HAP-1 (cell line): Measurements from ENCODE around the gene INPP5A.
"Not testable (repeated sequence)": the region's sequence is repeated elsewhere in the genome, so short reads cannot be mapped to it uniquely, and the experiment has no call there.

ENCODE experiments used
- DNase-seq, 2 experiments: peaks; one replicate each; pipeline ENCODE4 v3.0.0-alpha.2; 2016 to 2020; ENCODE audit warnings: low spot score in 2 of 2
- H3K27me3 ChIP-seq: fragments of 250-450 bp; sonication (Bioruptor Pico); 2 replicates; pipeline ENCODE4 v1.5.1; 2020; ENCODE audit warnings: low read depth, mild to moderate bottlenecking, moderate library complexity
- H3K36me3 ChIP-seq: fragments of 250-450 bp; sonication (Bioruptor Pico); replicated peaks from 2 replicates; pipeline ENCODE4 v1.5.1; 2020; ENCODE audit warnings: mild to moderate bottlenecking
- H3K4me1 ChIP-seq: fragments of 250-450 bp; sonication (Bioruptor Pico); 2 replicates; pipeline ENCODE4 v1.5.1; 2020; ENCODE audit warnings: mild to moderate bottlenecking
- H3K4me3 ChIP-seq: fragments of 250-450 bp; sonication (Bioruptor Pico); 2 replicates; pipeline ENCODE4 v1.5.1; 2020; ENCODE audit warnings: mild to moderate bottlenecking, moderate library complexity
- H3K9me3 ChIP-seq: fragments of 250-450 bp; sonication (Bioruptor Pico); 2 replicates; pipeline ENCODE4 v1.5.1; 2020; ENCODE audit warnings: mild to moderate bottlenecking, moderate library complexity
- in situ Hi-C: fragments of 300-500 bp; cut with MboI; formaldehyde crosslinking; loops from 3 replicates; pipeline ENCODE4 v1.14.3; 2020; ENCODE audit warnings: low sequenced_read_pairs, inconsistent platforms, mixed read lengths

INPP5A gene

DNA sequence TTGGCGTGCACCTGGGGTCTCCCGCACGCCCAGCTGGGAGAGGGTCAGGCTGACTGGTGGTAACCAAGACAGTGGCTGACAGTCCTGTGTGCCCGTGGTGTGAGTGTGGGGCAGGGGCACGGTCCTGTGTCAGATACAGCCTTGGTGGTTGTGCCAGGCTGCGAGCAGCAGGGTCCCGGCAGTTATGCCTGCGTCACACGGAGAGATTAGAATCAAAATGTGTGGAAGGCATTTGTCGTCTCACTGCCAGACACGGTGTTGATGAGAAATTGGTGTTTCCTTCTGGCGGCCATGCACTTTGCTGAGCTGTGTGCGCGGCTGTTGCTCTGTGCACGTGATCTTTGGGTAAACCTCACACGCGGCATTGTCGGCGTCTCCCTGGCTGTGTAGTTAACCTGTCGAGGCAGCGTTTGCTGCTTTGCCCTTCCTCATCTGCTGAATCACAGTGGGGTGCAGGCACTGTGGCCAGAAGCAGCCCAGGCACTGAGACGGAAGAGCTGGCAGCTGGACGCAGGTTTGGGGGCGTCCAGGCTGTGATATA, 160.7 kb downstream of the INPP5A start:
- DNase-seq: no peak
- in situ Hi-C loops: no loop called here
- no peaks in the 10 kb centered on the region for H3K36me3 ChIP-seq
- H3K9me3 ChIP-seq: no peaks in the 10 kb centered on the region
- H3K4me3 ChIP-seq: no peak overlapping the region
- no peaks in the 10 kb centered on the region for H3K4me1 ChIP-seq
- no peaks in the 10 kb centered on the region for H3K27me3 ChIP-seq

DNA sequence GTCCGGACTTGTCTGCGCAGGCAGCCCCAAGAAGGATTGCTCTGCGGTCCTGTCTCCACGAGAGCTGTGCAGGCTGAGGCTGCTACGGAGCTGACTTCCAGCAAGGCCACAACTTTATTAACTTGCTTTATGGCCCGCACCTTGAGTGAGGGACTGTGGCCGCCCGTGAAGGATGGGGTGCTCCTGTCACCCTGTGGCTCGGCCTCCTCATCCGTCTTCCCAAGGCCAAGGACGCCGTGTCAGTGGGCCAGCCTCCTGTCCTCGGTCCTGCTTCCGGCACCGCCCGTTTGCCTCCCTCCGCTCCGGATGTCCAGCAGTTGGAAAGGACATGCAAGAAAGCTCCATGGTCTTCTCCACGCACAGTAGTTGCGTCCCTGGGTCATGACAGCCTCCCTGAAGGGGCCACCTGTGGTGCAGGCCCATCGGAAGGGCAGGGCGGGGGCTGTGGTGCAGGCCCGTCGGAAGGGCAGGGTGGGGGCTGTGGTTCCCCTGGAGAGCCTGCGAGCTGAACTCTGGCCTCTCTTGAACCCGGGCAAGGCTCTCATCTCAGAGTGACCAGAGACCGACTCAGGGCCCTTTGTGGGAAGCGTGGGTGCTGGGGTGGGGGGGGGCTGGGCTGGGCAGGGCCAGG, 161.3 kb downstream of the INPP5A start:
- Histone ChIP-seq H3K4me1 (no peaks in the 10 kb centered on the region), H3K27me3 (no peaks in the 10 kb centered on the region), H3K36me3 (no peaks in the 10 kb centered on the region), H3K9me3 (no peaks in the 10 kb centered on the region), H3K4me3 (no peak overlapping the region)
- DNase-seq: no peak
- in situ Hi-C loops: no loop called here

DNA sequence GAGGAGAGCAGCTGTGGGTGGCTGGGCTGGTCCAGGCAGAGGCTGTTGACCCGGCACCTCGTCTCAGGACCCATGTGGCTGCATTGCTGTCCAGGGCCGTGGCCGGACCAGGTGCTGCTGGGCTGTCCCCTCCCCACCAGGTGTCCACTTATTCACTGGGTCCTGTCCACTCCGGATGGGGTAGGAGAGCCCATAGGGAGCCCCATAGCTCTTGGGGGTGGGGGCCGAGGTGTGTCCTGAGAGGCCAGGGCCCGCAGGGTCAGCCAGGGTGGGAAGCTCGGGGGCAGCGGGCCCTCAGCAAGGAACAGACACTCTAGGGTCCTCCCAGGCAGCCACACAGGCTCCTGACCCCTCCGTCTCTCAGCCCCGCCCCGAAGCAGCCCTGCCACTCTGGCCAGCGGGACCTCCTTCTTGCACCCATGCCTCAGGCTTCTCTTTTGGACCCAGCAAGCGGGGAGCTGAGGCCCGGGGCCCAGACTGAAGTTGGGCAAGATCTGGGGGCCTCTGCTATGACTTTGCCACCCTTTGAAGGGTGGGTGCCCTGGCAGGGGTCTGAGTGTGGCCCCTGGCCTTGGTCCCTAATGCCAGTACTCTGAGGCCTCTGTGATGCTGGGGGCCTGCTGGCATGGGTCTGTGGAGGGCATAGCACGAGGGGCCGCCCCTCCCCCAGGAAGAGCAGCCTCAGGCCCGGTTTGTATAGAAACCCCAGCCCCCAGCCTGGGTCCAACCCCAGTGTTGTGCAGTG, 162.0 kb downstream of the INPP5A start:
- Histone ChIP-seq H3K9me3 (no peaks in the 10 kb centered on the region), H3K4me3 (no peak overlapping the region), H3K27me3 (no peaks in the 10 kb centered on the region), H3K4me1 (no peaks in the 10 kb centered on the region), H3K36me3 (no peaks in the 10 kb centered on the region)
- in situ Hi-C loops: no loop called here
- no peak for DNase-seq

DNA sequence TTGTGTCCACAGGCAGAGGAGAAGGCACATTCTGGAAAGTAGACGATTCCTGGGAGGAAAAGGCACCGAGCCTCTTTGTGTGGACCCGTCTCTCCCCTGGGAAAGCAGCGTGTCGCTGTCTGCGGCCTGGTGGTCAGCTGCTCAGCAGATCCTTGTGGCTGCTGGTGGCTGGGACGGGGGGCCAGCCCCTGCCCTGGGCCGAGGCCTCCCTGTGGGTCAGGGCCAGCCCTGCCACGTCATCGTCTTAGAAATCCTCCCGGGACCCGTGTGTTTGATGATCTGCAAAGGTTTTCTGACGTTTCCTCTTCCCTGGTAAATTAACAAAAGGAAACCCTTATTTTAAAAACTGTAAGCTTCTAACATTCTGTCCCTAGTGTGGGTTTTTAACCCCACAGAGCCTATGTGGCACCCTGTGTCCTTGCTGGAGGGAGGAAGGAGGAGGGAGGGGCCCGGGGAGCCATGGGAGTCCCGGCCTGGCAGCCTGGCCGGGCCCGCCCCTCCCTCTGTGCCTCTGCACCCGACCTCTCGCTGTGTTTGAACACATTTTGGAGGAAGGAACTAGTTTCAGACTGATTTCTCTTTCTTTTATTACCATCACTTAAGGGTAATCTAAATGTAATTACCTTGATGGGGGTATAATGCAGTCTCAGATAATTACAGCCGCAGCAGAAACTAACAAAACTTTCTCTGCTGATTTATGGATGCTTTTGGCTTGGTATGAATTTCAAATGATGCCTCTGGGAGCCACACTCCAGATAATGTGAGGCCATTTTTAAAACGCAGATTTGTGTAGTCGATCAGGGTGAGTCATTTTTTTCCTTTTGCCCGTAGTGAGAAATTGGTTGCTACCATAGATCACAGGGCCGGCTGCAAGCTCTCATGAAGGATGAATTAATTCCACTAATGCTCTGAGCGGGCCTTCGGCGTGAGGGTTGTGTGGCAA, 162.8 kb downstream of the INPP5A start:
- H3K4me1 ChIP-seq: no peaks in the 10 kb centered on the region
- H3K9me3 ChIP-seq: no peaks in the 10 kb centered on the region
- no peak overlapping the region for H3K4me3 ChIP-seq
- no peak for DNase-seq
- H3K27me3 ChIP-seq: no peaks in the 10 kb centered on the region
- no peaks in the 10 kb centered on the region for H3K36me3 ChIP-seq
- in situ Hi-C loops: no loop called here

DNA sequence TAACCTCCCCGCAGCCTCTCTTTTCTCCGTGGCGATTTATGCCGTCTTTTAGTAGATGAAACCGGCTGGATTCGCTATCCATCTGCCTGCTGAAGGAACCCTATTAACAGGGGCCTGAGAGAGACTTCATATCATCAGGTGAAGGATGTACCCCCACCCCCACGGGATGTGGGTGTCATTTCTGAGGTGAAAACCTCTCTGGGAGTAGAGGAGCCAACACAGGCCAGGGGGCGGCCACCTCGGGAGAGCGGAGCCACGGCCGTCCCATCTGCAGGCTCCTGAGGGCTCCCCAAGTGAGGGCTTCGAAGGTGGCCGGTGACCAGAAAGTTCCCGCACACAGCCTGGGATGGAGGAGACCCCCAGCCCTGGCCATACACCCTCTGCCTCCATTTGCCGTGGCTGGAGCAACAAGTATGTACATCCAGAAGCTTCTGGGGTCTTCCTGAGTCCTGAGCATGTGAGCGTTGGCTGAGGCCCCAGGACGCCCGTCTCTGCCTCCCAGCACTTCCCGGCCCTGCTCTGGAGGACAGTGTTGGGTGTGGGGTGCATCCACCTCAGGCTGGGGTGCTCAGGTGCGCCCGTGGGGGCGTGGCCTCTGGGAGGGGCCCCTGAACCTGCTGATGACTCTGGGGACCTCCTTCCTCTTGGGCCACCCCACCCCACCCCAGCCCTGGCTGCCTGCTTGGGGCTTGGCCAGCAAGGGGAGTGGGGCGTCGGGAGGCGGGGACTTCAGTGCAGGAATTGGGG, 163.7 kb downstream of the INPP5A start:
- Histone ChIP-seq H3K36me3 (no peaks in the 10 kb centered on the region), H3K9me3 (no peaks in the 10 kb centered on the region; the same call in 1 of the 2 replicates)
- in situ Hi-C loops: no loop called here

DNA sequence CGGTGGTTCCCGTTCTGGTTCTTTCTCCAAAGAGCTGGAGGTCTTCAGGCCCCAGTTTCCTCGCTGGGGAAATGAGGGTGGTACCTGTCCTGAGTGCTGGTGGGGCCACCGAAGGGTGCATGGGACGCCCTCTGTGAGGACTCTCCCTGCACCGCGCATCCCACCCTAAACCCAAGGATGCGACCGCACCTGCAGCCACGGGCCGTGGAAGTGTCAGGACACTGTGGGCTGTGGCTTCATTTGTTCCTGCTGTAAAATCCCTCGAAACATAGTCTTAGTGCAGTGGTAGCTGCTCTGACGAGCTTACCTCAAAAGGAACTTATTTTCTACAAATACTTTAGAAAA, 164.2 kb downstream of the INPP5A start:
- no peaks in the 10 kb centered on the region for H3K27me3 ChIP-seq
- no peaks in the 10 kb centered on the region for H3K4me1 ChIP-seq
- H3K9me3 ChIP-seq: no peaks in the 10 kb centered on the region; the same call in 1 of the 2 replicates
- H3K4me3 ChIP-seq: no peak overlapping the region
- H3K36me3 ChIP-seq: no peaks in the 10 kb centered on the region
- DNase-seq: no peak
- in situ Hi-C loops: no loop called here

More for the DNA sequence above, 163.7 kb downstream of the INPP5A start:
- DNase-seq: no peak
- Histone ChIP-seq H3K4me1 (no peaks in the 10 kb centered on the region), H3K4me3 (no peak overlapping the region), H3K27me3 (no peaks in the 10 kb centered on the region)

DNA sequence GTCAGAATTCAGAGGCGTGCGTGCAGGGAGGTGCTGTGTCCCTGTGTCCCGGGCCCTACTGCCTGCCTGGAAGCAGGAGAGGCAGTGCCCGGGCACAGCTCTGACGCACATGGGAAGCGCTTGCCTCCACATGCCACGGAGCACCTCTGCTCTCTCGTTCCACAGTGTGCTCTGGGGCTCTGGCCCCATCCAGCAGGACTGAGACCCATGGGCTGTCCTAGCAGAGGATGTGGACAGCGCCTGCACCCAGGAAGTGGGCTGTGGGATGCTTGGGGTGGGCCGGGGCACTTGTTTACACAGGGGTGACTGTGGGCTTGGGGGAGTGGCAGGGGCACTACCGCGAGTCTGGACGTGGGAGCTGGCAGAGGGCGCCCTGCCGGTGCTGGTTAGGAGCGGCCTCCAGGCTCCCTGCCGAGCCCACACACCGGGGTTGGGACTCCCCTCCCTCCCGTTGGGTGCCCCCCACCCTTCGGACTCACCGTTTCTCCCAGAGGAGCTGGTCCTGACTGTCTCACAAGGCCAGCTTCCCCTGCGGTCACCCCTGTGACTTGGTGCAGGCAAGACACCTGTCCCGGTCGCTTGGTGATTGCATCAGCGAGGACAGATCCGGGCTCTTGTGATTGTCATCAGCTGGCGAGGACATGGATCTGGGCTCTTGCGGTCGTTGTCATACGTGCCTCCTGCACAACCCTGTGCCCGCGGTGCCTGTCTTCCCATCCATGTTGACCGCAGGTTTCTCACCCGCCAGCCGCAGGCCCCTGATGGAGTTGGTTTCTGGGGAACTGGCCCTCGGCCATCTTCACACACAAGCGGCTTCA, 165.2 kb downstream of the INPP5A start:
- no peaks in the 10 kb centered on the region for H3K4me1 ChIP-seq
- in situ Hi-C loops: no loop called here
- H3K4me3 ChIP-seq: no peak overlapping the region

DNA sequence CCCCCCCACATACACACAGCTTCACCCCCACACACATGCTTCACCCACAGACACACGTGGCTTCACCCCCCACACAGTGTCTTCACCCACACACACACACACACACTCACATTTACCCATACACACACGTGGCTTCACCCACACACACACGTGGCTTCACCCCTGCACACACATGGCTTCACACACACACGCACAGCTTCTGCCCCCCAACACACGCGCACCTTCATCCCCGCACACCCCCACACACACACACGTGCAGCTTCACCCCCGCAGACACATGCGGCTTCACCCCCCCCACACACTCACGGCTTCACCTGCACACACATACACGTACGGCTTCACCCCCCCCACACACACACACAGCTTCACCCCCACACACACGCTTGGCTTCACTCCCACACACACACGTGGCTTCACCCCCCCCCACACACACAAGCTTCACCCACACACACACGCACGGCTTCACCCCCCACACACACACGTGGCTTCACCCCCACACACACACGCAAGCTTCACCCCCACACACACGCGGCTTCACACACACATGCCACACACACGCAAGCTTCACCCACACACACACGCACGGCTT, 165.9 kb downstream of the INPP5A start:
- Histone ChIP-seq H3K4me3 (no peak overlapping the region), H3K9me3 (no peaks in the 10 kb centered on the region; the same call in 1 of the 2 replicates), H3K27me3 (no peaks in the 10 kb centered on the region), H3K4me1 (no peaks in the 10 kb centered on the region), H3K36me3 (no peaks in the 10 kb centered on the region)
- in situ Hi-C loops: no loop called here
- DNase-seq: no peak

More for the DNA sequence above, 165.2 kb downstream of the INPP5A start:
- H3K9me3 ChIP-seq: no peaks in the 10 kb centered on the region; the same call in 1 of the 2 replicates
- DNase-seq: no peak
- no peaks in the 10 kb centered on the region for H3K36me3 ChIP-seq
- H3K27me3 ChIP-seq: no peaks in the 10 kb centered on the region

DNA sequence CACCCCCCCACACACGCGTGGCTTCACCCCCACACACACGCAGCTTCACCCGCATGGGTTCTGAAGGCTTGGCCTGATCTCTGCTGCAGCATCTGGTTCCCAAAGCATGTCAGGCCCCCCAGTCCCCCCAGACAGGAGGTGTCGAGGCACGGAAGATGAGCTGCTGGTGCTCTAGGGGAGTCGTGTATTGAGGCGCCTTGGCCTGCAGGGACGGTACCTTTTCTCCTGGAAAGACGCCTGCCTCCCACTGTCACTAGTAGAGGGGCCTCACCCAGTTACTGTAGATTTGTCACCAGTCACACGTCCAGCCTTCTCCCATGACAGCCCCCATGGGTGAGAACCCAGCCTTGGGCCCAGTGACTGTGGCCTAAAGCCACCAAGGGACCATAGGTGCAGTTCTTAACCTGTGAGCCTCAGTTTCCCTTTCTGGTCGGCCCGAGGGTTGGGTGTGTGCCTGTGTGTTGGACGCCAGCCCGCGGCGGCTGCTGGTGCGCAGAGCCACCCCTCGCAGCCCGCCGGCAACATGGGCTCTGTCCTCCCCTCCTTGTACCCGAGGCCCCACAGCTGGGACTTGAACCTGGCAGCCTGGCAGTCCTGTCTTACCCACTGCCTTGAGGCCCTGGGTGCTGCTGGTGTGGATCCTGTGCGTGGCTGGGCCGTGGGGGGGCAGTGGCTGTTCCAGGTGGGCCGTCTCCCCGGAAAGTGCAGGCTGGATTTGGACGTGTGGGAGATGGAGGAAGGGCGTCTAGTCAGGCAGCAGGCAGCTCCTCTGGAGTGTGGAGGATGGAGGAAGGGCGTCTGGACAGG, 166.6 kb downstream of the INPP5A start:
- DNase-seq: no peak
- in situ Hi-C loops: no loop called here
- Histone ChIP-seq H3K36me3 (no peaks in the 10 kb centered on the region), H3K9me3 (no peaks in the 10 kb centered on the region; the same call in 1 of the 2 replicates), H3K4me3 (no peak overlapping the region), H3K4me1 (no peaks in the 10 kb centered on the region), H3K27me3 (no peaks in the 10 kb centered on the region)

DNA sequence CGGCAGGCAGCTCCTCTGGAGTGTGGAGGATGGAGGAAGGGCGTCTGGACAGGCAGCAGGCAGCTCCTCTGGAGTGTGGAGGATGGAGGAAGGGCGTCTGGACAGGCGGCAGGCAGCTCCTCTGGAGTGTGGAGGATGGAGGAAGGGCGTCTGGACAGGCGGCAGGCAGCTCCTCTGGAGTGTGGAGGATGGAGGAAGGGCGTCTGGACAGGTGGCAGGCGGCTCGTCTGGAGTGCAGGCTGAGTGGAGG, 167.2 kb downstream of the INPP5A start:
- H3K4me1 ChIP-seq, in situ Hi-C loops, H3K4me3 ChIP-seq: not testable (repeated sequence)

DNA sequence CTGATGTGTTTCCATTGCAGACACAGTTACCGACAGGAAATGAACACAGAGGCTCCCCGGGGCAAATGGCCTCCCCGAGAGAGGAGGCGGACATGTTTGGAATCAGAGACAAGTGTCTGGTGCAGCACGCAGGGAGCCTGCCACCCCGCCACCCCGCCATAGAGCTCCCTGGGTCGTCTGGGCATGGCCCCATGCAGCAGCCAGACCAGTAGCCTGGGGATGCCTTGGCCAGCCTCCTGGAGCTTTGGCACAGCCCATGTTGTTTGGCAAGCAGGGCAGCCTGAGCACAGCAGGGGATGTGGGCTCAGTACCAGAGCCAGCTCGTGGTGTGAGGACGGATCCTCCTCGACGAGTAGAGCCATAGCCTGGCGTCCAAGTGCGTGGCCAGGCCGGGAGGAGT, 167.6 kb downstream of the INPP5A start:
- DNase-seq: no peak
- Histone ChIP-seq H3K36me3 (no peaks in the 10 kb centered on the region), H3K9me3 (no peaks in the 10 kb centered on the region; the same call in 1 of the 2 replicates), H3K27me3 (no peaks in the 10 kb centered on the region), H3K4me1 (no peaks in the 10 kb centered on the region), H3K4me3 (no peak overlapping the region)
- in situ Hi-C loops: no loop called here

More for the DNA sequence above, 167.2 kb downstream of the INPP5A start:
- not testable (repeated sequence) for H3K36me3 ChIP-seq, H3K27me3 ChIP-seq, H3K9me3 ChIP-seq, DNase-seq

DNA sequence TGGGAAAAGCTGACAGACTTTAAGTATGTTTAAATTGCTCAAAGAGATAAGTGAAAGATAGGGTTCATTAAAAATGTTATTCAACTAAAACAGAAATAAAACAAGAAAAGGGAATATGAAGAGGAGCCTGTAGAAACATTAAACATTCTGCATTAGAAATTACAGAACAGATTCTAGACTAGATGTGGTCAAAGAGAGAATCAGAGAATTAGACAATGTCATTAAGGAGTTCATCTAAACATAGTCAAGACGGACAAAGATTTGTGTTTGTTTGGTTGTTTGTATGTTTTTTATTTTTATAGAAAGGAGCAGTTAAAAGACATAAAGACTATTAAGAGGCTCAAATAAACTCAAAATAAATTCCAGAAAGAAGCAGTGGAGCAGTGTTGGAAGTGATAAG, 168.4 kb downstream of the INPP5A start:
- Histone ChIP-seq H3K36me3 (no peaks in the 10 kb centered on the region), H3K27me3 (no peaks in the 10 kb centered on the region), H3K4me1 (no peaks in the 10 kb centered on the region), H3K4me3 (no peak overlapping the region), H3K9me3 (no peaks in the 10 kb centered on the region; the same call in 1 of the 2 replicates)
- no peak for DNase-seq
- in situ Hi-C loops: no loop called here
